Activated CD4-positive, CD25-positive, alpha-beta regulatory T cell treated with anti-CD3 and anti-CD28 coated beads, Interleukin-2, amount 50 U/mL, for 16 hours (primary cell): ENCODE measurements around the gene RANGAP1.
A peak's percentile ranks its signal among the peaks of the same experiment; 100 is the strongest.
"Not testable (repeated sequence)": the region's sequence is repeated elsewhere in the genome, so short reads cannot be mapped to it uniquely, and the experiment has no call there.

Source experiments
- DNase-seq: peaks from one replicate; pipeline ENCODE4 v3.0.0-alpha.2; 2020; ENCODE audit warnings: low read depth, low spot score

The RANGAP1 gene

DNA sequence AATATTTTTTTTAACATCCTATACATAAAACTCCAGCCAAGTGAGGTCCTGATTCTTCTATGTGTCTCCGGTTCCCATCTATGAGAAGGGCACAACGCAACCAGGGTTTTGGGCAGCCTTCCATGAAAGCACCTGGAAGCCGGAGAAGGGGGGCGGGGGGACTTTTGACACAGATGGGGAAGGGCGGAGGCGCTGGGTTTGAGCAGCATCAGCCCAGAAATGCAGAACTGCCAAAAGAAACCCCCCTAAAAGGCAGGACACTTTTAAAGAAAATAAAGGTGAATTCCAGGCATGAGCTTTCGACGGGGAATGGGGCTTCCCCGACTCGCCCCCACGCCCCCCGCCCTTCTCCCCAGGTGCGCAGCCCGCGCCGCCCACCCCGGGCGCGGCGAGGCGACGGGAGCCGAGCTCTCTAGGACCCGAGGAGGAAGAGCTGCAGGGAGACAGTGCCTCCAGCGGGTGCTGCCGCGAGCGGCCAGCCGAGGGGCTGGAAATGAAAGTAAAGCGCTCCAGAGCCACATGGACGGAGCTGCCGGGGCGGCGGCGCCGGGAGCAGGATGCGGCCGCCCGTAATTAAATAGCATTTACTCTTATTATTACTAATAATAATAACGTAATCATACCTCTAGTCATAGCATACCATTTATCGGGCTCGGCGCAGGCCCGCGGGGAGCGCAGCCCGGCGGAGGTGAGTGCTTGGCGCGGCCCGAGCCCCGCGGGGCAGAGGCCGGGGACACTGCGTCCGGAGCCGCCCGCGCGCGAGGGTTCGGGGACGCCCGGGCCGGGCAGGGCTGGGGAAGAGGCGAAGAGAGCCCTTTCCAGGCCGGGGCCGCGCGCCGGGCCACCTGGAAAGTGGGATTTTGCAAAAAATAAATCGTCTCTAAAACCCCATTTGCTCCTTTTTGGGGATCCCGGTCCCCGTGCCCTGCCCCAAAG lies 15.4 kb upstream of the RANGAP1 start, which contains the start of gene ZC3H7B:
Gene ZC3H7B (plus strand): TSS at position 441 of the 936 bp plus-strand sequence. CDS start 19,136 bp downstream, outside the sequence.
- DNase-seq = peak; percentile 65

GRCh38 chr22:41300661-41301060 lies 14.7 kb upstream of the RANGAP1 start:
- no peak for DNase-seq

DNA sequence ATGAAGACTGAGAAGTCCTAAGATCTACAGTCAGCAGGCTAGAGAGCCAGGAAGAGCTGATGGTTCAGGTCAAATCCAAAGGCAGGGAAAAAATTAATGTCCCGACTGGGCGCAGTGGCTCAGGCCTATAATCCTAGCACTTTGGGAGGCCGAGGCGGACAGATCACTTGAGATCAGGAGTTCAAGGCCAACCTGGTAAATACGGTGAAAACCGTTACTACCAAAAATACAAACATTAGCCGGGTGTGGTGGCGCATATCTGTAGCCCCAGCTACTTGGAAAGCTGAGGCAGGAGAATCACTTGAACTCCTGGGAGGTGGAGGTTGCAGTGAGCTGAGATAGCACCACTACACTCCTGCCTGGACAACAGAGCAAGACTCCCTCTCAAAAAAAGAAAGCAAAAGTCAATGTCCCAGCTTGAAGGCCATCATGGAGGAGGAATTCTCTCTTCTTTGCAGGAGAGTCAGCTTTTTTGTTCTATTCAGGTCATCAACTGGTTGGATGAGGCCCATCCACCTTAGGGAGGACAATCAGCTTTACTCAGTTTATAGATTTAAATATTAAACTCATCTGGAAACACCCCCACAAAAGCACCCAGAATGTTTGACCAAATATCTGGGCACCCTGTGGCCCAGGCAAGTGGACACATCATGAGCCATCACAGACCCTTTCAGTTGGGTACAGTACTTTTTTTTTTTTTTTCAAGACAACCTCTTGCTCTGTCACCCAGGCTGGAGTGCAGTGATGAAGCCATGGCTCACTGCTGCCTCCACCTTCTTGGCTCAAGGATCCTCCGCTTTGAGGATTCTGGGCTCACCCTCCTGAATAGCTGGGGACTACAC lies 11.1 kb upstream of the RANGAP1 start:
- no peak for DNase-seq

DNA sequence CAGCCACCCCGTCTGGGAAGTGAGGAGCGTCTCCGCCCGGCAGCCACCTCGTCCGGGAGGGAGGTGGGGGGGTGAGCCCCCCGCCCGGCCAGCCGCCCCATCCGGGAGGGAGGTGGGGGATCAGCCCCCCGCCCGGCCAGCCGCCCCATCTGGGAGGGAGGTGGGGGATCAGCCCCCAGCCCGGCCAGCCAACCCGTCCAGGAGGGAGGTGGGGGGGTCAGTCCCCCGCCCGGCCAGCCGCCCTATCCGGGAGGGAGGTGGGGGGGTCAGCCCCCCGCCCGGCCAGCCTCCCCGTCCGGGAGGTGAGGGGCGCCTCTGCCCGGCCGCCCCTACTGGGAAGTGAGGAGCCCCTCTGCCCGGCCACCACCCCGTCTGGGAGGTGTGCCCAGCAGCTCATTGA lies 8.8 kb upstream of the RANGAP1 start:
- DNase-seq = not testable (repeated sequence)

- no peak for DNase-seq
These were observed 4.6 kb upstream of the RANGAP1 start for GRCh38 chr22:41290262-41291221.

DNA sequence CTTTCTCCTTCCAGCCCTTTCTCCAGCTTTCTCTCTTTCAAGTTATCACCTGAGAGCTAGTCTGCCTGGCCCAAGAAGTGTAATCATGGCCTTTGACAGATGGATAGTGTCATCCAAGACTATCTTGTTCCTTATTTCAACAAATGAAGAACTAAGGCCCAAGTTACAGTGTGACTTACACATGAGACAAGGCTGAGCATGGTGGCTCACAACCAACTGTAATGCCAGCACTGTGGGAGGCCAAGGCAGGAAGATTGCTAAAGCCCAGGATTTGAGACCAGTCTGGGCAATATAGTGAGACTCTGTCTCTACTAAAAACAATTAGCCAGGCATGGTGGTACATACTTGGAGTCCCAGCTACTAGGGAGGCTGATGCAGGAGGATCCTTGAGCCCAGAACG lies 3.7 kb upstream of the RANGAP1 start:
- DNase-seq = no peak

GRCh38 chr22:41288245-41288946 lies 2.4 kb upstream of the RANGAP1 start:
- no peak for DNase-seq

DNA sequence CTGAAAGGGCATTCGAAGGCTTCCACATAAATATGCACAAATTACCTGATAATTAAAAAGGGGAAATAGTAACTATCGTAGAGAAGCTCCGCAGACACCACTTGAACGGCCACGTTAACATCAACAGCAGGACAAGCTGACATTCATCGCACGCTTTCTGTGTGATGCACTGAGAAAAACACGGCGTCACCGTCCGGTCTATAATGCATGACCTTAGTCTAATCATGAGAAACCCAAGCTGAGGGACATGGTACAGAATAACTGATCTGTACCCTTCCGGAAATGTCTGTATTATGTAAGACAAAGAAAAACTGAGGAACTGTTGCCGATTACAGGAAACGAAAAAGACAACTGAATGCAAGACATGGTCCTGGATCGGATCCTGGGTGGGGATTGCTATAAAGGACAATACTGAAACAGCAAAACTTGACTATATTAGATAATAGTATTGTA lies 678 bp upstream of the RANGAP1 start:
- peak; percentile 30 for DNase-seq

DNA sequence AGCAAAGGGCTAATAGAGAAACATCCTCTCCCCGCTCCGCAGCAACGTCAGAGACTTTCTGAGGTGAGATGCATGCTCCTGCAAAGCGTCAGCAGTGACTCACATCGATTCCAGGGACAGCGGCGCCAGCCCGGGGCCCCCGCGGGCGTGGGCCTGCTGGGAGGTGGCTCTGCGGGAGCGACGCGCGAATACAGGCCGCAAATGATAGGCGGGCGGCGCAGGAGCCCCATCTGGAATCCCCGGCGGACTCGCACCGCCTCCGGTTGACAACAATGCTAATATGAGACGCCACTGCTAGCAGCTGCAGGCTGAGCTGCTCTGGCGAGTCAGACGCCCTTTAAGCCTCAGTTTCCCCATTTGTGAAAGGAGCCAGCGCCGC lies 557 bp downstream of the RANGAP1 start:
- peak; percentile 80 for DNase-seq

DNA sequence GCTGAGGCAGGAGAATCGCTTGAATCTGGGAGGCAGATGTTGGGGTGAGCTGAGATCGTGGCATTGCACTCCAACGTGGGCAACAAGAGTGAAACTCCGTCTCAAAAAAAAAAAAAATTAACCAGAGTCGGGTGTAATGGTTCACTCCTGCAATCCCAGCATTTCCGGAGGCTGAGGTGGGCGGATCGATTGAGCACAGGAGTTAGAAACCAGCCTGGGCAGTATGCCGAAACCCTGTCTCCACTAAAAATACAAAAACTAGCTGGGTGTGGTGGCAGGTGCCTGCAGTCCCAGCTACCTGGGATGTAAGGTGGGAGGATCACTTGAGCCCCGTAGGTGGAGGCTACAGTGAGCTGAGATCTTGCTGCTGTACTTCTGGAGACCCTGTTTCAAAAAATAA lies 1.5 kb downstream of the RANGAP1 start:
- DNase-seq = no peak

DNA sequence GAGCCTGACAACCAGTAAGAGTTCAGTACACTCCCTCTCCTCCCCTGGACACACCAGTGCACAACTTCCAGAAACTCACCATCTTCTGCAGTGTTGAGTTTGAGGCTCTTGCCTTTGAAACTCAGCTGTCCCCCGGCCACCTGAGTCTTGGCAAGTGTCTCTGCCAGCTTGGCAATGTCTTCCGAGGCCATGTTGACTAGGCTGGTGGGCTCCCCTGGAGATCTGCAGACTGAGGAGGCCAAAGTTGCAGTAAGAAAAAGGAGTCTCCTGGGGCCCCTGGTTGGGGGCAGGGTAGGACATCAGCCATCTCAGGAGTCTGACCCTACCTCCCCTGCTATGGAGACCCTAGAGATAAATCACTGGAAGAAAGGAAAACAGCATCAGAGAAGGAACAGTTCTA lies 5.1 kb downstream of the RANGAP1 start:
- no peak for DNase-seq

DNA sequence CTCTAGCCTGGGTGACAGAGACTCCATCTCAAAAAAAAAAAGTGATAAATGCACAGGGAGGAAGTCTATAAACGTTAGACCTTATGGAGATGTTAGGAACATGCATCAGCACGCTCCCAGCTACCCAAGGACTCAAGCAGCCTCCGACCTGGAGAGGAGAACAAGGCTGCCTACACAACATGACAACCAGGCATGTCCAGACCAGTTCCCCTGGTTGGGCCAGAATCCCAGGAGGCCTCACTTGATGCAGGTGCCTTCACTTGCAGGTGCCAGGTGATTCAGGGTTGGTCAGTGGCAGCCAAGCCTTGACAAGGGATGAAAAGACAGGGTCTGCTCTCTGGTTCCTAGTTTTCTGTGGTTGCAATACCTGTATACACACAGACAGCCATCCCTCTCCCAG lies 5.9 kb downstream of the RANGAP1 start:
- no peak for DNase-seq

GRCh38 chr22:41274856-41275255 lies 11.1 kb downstream of the RANGAP1 start:
- DNase-seq = no peak

- DNase-seq = no peak
These were observed 12.9 kb downstream of the RANGAP1 start for GRCh38 chr22:41273128-41273527.

DNA sequence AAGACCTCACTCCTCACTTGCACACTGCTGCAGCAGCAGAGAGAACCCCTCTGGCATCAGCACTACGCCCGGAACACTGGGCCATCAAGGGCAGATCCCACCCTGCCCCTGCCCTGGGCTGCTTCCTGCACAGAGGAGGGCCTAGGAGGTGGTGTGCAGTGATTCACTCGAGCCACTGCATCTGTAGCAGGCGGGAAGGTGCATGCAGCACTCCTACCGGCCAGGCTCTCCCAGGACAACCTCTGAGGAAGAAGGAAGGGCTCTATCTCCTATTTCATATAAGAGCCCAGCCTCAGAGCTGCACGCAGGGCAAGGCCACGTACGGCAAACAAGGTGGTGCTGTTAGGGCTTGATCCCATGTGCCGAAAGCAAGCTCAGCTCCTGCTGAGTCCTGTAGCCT lies 14.2 kb downstream of the RANGAP1 start:
- DNase-seq = no peak

- no peak for DNase-seq
These were observed 18.0 kb downstream of the RANGAP1 start for GRCh38 chr22:41267958-41268357.

- DNase-seq = no peak
These were observed 21.5 kb downstream of the RANGAP1 start for GRCh38 chr22:41264408-41264941.

DNA sequence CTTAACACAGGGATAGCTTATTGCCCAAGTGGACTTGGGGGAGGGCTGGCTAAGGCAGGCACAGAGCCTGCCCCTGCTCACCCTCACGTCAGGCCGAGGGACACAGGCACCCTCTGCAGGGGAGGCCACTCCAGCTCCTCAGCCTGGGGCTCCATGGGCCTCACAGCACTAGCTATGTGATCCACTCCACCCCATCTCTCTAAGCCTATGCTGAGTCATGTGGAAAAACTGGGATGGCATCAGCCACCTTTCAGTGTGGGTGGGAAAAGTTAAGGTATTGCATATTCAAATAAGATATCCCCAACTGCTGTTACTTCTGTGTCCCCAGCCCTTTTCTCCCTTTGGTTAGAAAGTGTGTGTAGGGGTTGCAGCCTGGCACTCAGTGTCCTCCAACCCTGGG lies 22.3 kb downstream of the RANGAP1 start:
- DNase-seq = no peak

GRCh38 chr22:41262250-41262765 lies 23.7 kb downstream of the RANGAP1 start:
- DNase-seq = no peak
